A549 (cell line): ENCODE results near the gene GNG10.

Source experiments
- JUN ChIP-seq, 2 experiments: fragments of >200 bp; sonication (Bioruptor Twin); formaldehyde crosslinking; IDR thresholded peaks; 2 replicates in 1 of 2; 3 replicates in 1 of 2; pipeline ENCODE4 v1.6.1; 2016 to 2017
- RNF2 ChIP-seq: fragments of 200-600 bp; sonication (generic); IDR thresholded peaks from 2 replicates; pipeline ENCODE4 v1.6.1; 2016; ENCODE audit warnings: low read depth, mild to moderate bottlenecking, antibody characterized with exemption, moderate library complexity, borderline replicate concordance
- TF ChIP-seq, protein P1 (sequence below): fragments of 250-450 bp; sonication (Bioruptor Pico); IDR thresholded peaks from 2 replicates; pipeline ENCODE4 v1.5.0; 2020; ENCODE audit warnings: low read depth, mild to moderate bottlenecking, moderate library complexity
- TF ChIP-seq, protein P2 (sequence below): fragments of >200 bp; sonication (Bioruptor Twin); formaldehyde crosslinking; IDR thresholded peaks from 3 replicates; pipeline ENCODE4 v1.6.1; 2016
- TF ChIP-seq, protein P3 (sequence below): fragments of >200 bp; sonication (Bioruptor Twin); formaldehyde crosslinking; IDR thresholded peaks from 3 replicates; pipeline ENCODE4 v1.5.1; 2016

DNA sequence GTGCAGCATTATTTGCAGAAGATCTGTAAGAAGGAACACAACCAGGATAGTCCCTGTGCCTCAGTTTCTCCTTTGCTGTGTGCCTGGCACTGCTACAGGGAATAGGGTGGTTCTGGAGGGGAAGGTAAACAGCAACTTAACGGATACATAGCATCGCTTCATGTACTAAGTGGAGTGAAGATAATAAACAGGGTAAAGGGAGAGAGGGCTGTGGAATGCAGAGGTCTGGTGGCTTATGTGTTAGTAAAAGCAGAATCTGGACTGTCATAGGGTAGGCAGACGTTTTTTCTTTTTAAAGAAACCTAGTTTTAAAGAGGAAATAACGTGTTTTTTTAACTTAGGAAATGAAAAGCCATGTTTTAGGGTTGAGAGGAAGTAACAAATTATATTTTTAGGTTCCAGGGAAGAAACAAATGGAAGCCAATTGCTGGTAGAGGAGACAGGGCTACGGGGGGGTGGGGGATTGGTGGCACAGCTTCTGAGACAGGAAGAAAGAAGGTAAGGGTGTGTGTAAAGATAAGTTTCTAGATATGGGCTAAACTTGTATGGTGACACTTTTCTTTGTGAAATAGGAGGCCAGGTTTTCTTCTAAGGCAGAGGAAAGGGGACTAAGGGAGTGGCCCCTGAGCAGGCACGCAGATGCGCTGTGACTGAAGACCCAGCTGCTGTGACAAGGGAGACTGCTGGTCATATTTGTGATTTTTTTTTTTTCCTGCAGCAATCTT is 1.3 kb downstream of the GNG10 start:
- TF ChIP-seq, protein P1, sequence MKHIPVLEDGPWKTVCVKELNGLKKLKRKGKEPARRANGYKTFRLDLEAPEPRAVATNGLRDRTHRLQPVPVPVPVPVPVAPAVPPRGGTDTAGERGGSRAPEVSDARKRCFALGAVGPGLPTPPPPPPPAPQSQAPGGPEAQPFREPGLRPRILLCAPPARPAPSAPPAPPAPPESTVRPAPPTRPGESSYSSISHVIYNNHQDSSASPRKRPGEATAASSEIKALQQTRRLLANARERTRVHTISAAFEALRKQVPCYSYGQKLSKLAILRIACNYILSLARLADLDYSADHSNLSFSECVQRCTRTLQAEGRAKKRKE (CRISPR knock-in tag): no peak
- TF ChIP-seq JUN (IDR thresholded peaks at IDR 0.05) (no peak), RNF2 (no peak)
- TF ChIP-seq, protein P2, sequence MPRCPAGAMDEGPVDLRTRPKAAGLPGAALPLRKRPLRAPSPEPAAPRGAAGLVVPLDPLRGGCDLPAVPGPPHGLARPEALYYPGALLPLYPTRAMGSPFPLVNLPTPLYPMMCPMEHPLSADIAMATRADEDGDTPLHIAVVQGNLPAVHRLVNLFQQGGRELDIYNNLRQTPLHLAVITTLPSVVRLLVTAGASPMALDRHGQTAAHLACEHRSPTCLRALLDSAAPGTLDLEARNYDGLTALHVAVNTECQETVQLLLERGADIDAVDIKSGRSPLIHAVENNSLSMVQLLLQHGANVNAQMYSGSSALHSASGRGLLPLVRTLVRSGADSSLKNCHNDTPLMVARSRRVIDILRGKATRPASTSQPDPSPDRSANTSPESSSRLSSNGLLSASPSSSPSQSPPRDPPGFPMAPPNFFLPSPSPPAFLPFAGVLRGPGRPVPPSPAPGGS: no peak
- TF ChIP-seq, protein P3, sequence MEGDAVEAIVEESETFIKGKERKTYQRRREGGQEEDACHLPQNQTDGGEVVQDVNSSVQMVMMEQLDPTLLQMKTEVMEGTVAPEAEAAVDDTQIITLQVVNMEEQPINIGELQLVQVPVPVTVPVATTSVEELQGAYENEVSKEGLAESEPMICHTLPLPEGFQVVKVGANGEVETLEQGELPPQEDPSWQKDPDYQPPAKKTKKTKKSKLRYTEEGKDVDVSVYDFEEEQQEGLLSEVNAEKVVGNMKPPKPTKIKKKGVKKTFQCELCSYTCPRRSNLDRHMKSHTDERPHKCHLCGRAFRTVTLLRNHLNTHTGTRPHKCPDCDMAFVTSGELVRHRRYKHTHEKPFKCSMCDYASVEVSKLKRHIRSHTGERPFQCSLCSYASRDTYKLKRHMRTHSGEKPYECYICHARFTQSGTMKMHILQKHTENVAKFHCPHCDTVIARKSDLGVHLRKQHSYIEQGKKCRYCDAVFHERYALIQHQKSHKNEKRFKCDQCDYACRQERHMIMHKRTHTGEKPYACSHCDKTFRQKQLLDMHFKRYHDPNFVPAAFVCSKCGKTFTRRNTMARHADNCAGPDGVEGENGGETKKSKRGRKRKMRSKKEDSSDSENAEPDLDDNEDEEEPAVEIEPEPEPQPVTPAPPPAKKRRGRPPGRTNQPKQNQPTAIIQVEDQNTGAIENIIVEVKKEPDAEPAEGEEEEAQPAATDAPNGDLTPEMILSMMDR: no peak
